ENCODE measurements around the gene LIG4.

- TF ChIP-seq CTCF (IDR thresholded peaks at IDR 0.05) (no peak), EP300 (IDR thresholded peaks at IDR 0.05) (no peak), POLR2A (IDR thresholded peaks at IDR 0.05) (no peak)
Measured at GRCh38 chr13:108220041-108220440, 4.7 kb upstream of the LIG4 start.

Data from sigmoid colon (tissue), 4 donors.